IMR-90 (cell line): ENCODE data around the gene PCSK2. TPM values are rescaled to one million over a fixed set of nuclear protein-coding genes. Genes with fewer than 3 reads are reported as not detected.

Experiments
- ATAC-seq: fragments of 200-7000 bp; cut with Tn5 transposase; 2 replicates; pipeline ENCODE4 v1.9.1; 2020; ENCODE audit warnings: low read depth, mild to moderate bottlenecking, moderate library complexity
- BruUV-seq: library from RNA; stranded (reverse); fragments of 400-500 nt; replicated peaks from 2 replicates; lab custom pipeline; 2021; lab: Mats Ljungman, UMichigan
- CTCF ChIA-PET: fragments of 300-600 bp; formaldehyde crosslinking; extraction: SDS; loops from one replicate; lab custom pipeline; 2021; ENCODE audit warnings: antibody characterized with exemption; lab: Yijun Ruan, JAX
- POLR2A ChIA-PET: fragments of 300-600 bp; sonication (Branson Sonifier 250); formaldehyde crosslinking; loops from one replicate; lab custom pipeline; 2022; ENCODE audit warnings: antibody characterized with exemption; ENCODE audit not compliant: unreplicated experiment; lab: Charles Lee
- DNase-seq: peaks from one replicate; pipeline ENCODE4 v3.0.0; 2013
- H2AFZ ChIP-seq: replicated peaks from 2 replicates; pipeline ENCODE3; 2013; ENCODE audit warnings: low read length, mild to moderate bottlenecking; ENCODE audit not compliant: poor library complexity
- H2AK5ac ChIP-seq: 2 replicates; pipeline ENCODE4 v1.6.1; 2013; ENCODE audit warnings: low read depth, low read length, inconsistent platforms
- H2AK9ac ChIP-seq: replicated peaks from 2 replicates; pipeline ENCODE3; 2013; ENCODE audit warnings: mild to moderate bottlenecking, low read depth, low read length, moderate library complexity; ENCODE audit not compliant: poor library complexity
- H2BK120ac ChIP-seq: 2 replicates; pipeline ENCODE4 v1.6.1; 2013; ENCODE audit warnings: low read depth, low read length, inconsistent platforms
- H2BK15ac ChIP-seq: 3 replicates; pipeline ENCODE4 v1.6.1; 2013; ENCODE audit warnings: low read depth, low read length, inconsistent platforms
- H2BK20ac ChIP-seq: 2 replicates; pipeline ENCODE4 v1.6.1; 2013; ENCODE audit warnings: low read depth, mild to moderate bottlenecking, inconsistent platforms, low read length, moderate library complexity
- H2BK5ac ChIP-seq: 2 replicates; pipeline ENCODE4 v1.6.1; 2013; ENCODE audit warnings: mild to moderate bottlenecking, low read depth, low read length, inconsistent platforms; ENCODE audit not compliant: poor library complexity, severe bottlenecking
- H3K14ac ChIP-seq: replicated peaks from 2 replicates; pipeline ENCODE4 v1.6.1; 2013; ENCODE audit warnings: low read depth, low read length, inconsistent platforms
- H3K18ac ChIP-seq: 2 replicates; pipeline ENCODE4 v1.6.1; 2013; ENCODE audit warnings: low read depth, low read length, control low read depth
- H3K23ac ChIP-seq: 2 replicates; pipeline ENCODE4 v1.6.1; 2013; ENCODE audit warnings: low read depth, low read length, inconsistent platforms
- H3K27ac ChIP-seq: 2 replicates; pipeline ENCODE4 v1.5.1; 2013; ENCODE audit warnings: mild to moderate bottlenecking, control low read depth, low read length; ENCODE audit not compliant: insufficient read depth
- H3K27me3 ChIP-seq: 2 replicates; pipeline ENCODE4 v1.6.1; 2013; ENCODE audit warnings: low read length; ENCODE audit not compliant: control insufficient read depth, insufficient read depth
- H3K36me3 ChIP-seq: 2 replicates; pipeline ENCODE4 v1.6.1; 2013; ENCODE audit warnings: low read length, mixed read lengths; ENCODE audit not compliant: control insufficient read depth, insufficient read depth
- H3K4ac ChIP-seq: 2 replicates; pipeline ENCODE4 v1.6.1; 2013; ENCODE audit warnings: low read depth, low read length, inconsistent platforms
- H3K4me1 ChIP-seq: 2 replicates; pipeline ENCODE4 v1.6.1; 2013; ENCODE audit warnings: low read length, mixed read lengths; ENCODE audit not compliant: control insufficient read depth, insufficient read depth
- H3K4me2 ChIP-seq: 2 replicates; pipeline ENCODE4 v1.6.1; 2013; ENCODE audit warnings: low read depth, mild to moderate bottlenecking, control low read depth, low read length, moderate library complexity
- H3K4me3 ChIP-seq: 2 replicates; pipeline ENCODE4 v1.5.1; 2013; ENCODE audit warnings: low read depth, mild to moderate bottlenecking, control low read depth, low read length, moderate library complexity; ENCODE audit not compliant: insufficient read depth
- H3K56ac ChIP-seq: 2 replicates; pipeline ENCODE4 v1.6.1; 2013; ENCODE audit warnings: low read length, inconsistent platforms; ENCODE audit not compliant: insufficient read depth; ENCODE audit errors: extremely low read depth
- H3K79me1 ChIP-seq, 2 experiments: 2 replicates each; pipeline ENCODE4 v1.6.1; 2013; ENCODE audit warnings: low read length in 2 of 2, inconsistent platforms in 1 of 2, low read depth in 1 of 2
- H3K9ac ChIP-seq: 2 replicates; pipeline ENCODE4 v1.6.1; 2013; ENCODE audit warnings: low read depth, low read length, control low read depth
- H3K9me1 ChIP-seq: 2 replicates; pipeline ENCODE4 v1.6.1; 2013; ENCODE audit warnings: low read length, inconsistent platforms; ENCODE audit not compliant: insufficient read depth
- H3K9me3 ChIP-seq: 2 replicates; pipeline ENCODE4 v1.6.1; 2013; ENCODE audit warnings: low read length; ENCODE audit not compliant: control insufficient read depth, insufficient read depth
- H4K20me1 ChIP-seq: 2 replicates; pipeline ENCODE4 v1.6.1; 2013; ENCODE audit warnings: low read length, inconsistent platforms; ENCODE audit not compliant: insufficient read depth
- H4K5ac ChIP-seq: 2 replicates; pipeline ENCODE4 v1.6.1; 2013; ENCODE audit warnings: mild to moderate bottlenecking, low read depth, low read length, control low read depth
- H4K8ac ChIP-seq, 2 experiments: 2 replicates each; pipeline ENCODE4 v1.6.1; 2013; ENCODE audit warnings: low read depth in 2 of 2, low read length in 2 of 2, control low read depth in 1 of 2, inconsistent platforms in 1 of 2
- H4K91ac ChIP-seq: 2 replicates; pipeline ENCODE4 v1.6.1; 2013; ENCODE audit warnings: low read depth, low read length, inconsistent platforms; ENCODE audit not compliant: insufficient read depth
- BHLHE40 ChIP-seq: fragments of 150-350 bp; IDR thresholded peaks from 2 replicates; pipeline ENCODE4 v1.6.1; 2016; ENCODE audit warnings: mild to moderate bottlenecking, low read depth, low read length
- CEBPB ChIP-seq: IDR thresholded peaks from 2 replicates; pipeline ENCODE4 v1.6.1; 2012; ENCODE audit warnings: low read depth, low read length, improper control_type of control experiment
- CHD1 ChIP-seq: IDR thresholded peaks from 2 replicates; pipeline ENCODE4 v1.6.1; 2012; ENCODE audit warnings: low read depth, low read length, improper control_type of control experiment
- MAFK ChIP-seq: IDR thresholded peaks from 2 replicates; pipeline ENCODE4 v1.6.1; 2012; ENCODE audit warnings: low read depth, low read length, improper control_type of control experiment
- MAZ ChIP-seq: IDR thresholded peaks from 2 replicates; pipeline ENCODE4 v1.6.1; 2012; ENCODE audit warnings: low read depth, mild to moderate bottlenecking, low read length, improper control_type of control experiment, moderate library complexity, borderline replicate concordance
- MXI1 ChIP-seq: IDR thresholded peaks from 2 replicates; pipeline ENCODE4 v1.6.1; 2012; ENCODE audit warnings: low read depth, mild to moderate bottlenecking, low read length, moderate library complexity, borderline replicate concordance
- NFE2L2 ChIP-seq: fragments of 150-350 bp; IDR thresholded peaks from 2 replicates; pipeline ENCODE4 v1.6.1; 2016; ENCODE audit warnings: low read depth, mild to moderate bottlenecking, low read length
- POLR2A ChIP-seq: IDR thresholded peaks from 2 replicates; pipeline ENCODE4 v1.6.1; 2012; ENCODE audit warnings: mild to moderate bottlenecking, low read depth, low read length
- RCOR1 ChIP-seq: IDR thresholded peaks from 2 replicates; pipeline ENCODE4 v1.6.1; 2012; ENCODE audit warnings: mild to moderate bottlenecking, low read length, improper control_type of control experiment; ENCODE audit not compliant: insufficient replicate concordance
- RFX5 ChIP-seq: IDR thresholded peaks from 2 replicates; pipeline ENCODE4 v1.8.0; 2012; ENCODE audit warnings: low read depth, mild to moderate bottlenecking, low read length, moderate library complexity
- SMC3 ChIP-seq: fragments of 150-350 bp; IDR thresholded peaks from 2 replicates; pipeline ENCODE4 v1.6.1; 2016; ENCODE audit warnings: low read depth, mild to moderate bottlenecking, antibody characterized with exemption, low read length, moderate library complexity
- dilution Hi-C: fragments of 300-500 bp; cut with HindIII; formaldehyde crosslinking; loops from one replicate; pipeline ENCODE4 v1.14.3; 2018; ENCODE audit warnings: low sequenced_read_pairs; ENCODE audit not compliant: unreplicated experiment
- in situ Hi-C: fragments of 300-500 bp; cut with MboI; formaldehyde crosslinking; loops from 3 replicates; pipeline ENCODE4 v1.14.3; 2019; ENCODE audit warnings: low sequenced_read_pairs, inconsistent platforms, mixed read lengths
- intact Hi-C: fragments of 100-400 bp; cut with micrococcal nuclease; formaldehyde crosslinking; loops from 2 replicates; pipeline ENCODE4 v1.10.0; 2022
- polyA plus RNA-seq, 3 experiments: library from polyadenylated mRNA; depleted of rRNA; stranded (reverse); fragments of >200 nt; gene quantifications; 2 replicates each; pipeline ENCODE4 v1.2.3, GENCODE V29; 2012; ENCODE audit warnings: low replicate concordance in 1 of 3
- total RNA-seq: library from RNA; depleted of rRNA; stranded (reverse); fragments of >200 nt; gene quantifications from 2 replicates; pipeline ENCODE4 v1.2.3, GENCODE V29; 2012
- TF ChIP-seq, protein P1 (sequence below): fragments of 150-350 bp; IDR thresholded peaks from 2 replicates; pipeline ENCODE4 v1.6.1; 2017; ENCODE audit warnings: mild to moderate bottlenecking, antibody characterized with exemption, low read length, low read depth
- TF ChIP-seq, protein P2 (sequence below): fragments of 150-350 bp; IDR thresholded peaks from 2 replicates; pipeline ENCODE4 v1.6.1; 2016; ENCODE audit warnings: low read depth, mild to moderate bottlenecking, low read length, moderate library complexity, borderline replicate concordance
- TF ChIP-seq, protein P3 (sequence below): conservative IDR thresholded peaks from 2 replicates; pipeline ENCODE4 v1.5.1; 2012; ENCODE audit warnings: mild to moderate bottlenecking, low read depth, low read length, improper control_type of control experiment

Gene PCSK2
- total and polyA plus RNA-seq, 2 of the 4 experiments (the other 2 are of a cell fraction): not detected

DNA sequence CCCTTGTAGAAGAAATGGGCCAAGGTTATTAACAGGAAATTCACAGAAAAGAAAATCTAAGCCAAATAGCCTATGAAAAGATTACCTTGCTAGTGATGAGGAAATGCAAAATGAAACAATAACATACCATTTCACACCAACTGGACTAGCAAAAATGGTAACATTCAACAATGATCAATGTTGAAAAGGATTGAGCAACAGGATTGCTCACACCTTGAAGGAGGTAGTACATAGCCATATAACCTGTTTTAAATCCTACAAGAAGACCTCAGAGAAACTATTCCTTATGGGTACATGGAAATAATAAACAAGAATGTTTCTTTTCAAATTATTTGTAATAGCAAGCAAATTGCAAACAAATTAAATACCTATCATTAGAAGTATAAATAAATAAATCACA, 196.9 kb downstream of the PCSK2 start:
- Histone ChIP-seq H2BK120ac (no peak overlapping the region), H3K4me2 (no peak overlapping the region), H3K23ac (no peak overlapping the region), H3K4me3 (no peak overlapping the region), H3K9ac (no peak overlapping the region), H2BK15ac (no peak overlapping the region), H3K4me1 (no peaks in the 10 kb centered on the region), H2BK5ac (no peak overlapping the region), H3K36me3 (no peaks in the 10 kb centered on the region), H3K79me1 (no peaks in the 10 kb centered on the region), H4K20me1 (no peaks in the 10 kb centered on the region), H2AFZ (no peak overlapping the region), H4K8ac (no peak overlapping the region), H4K5ac (no peak overlapping the region), H3K56ac (no peak overlapping the region), H3K4ac (no peak overlapping the region), H2AK9ac (no peak overlapping the region), H3K9me1 (no peaks in the 10 kb centered on the region), H3K27ac (no peak overlapping the region), H3K18ac (no peak overlapping the region), H4K91ac (no peak overlapping the region), H3K9me3 (no peaks in the 10 kb centered on the region), H3K27me3 (no peaks in the 10 kb centered on the region; the same call in 1 of the 2 replicates), H2BK20ac (no peak overlapping the region), H2AK5ac (no peak overlapping the region), H3K14ac (no peak overlapping the region)
- CTCF ChIA-PET: no interaction called here
- BruUV-seq: no TSS peak
- DNase-seq: no peak
- in situ Hi-C loops (no loop called here), dilution Hi-C loops (no loop called here), intact Hi-C loops (loop anchor here (10.0 kb wide), 1 partner anchor 139 kb away; no protein-coding TSS in a partner anchor)
- ATAC-seq: no peak
- POLR2A ChIA-PET: no interaction called here
- TF ChIP-seq CEBPB (no peak), NFE2L2 (no peak), CHD1 (no peak), MAZ (no peak), RFX5 (no peak), BHLHE40 (no peak), RCOR1 (no peak), MAFK (no peak), MXI1 (no peak), SMC3 (no peak), POLR2A (no peak)
- TF ChIP-seq, protein P1, sequence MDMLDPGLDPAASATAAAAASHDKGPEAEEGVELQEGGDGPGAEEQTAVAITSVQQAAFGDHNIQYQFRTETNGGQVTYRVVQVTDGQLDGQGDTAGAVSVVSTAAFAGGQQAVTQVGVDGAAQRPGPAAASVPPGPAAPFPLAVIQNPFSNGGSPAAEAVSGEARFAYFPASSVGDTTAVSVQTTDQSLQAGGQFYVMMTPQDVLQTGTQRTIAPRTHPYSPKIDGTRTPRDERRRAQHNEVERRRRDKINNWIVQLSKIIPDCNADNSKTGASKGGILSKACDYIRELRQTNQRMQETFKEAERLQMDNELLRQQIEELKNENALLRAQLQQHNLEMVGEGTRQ: no peak
- TF ChIP-seq, protein P2, sequence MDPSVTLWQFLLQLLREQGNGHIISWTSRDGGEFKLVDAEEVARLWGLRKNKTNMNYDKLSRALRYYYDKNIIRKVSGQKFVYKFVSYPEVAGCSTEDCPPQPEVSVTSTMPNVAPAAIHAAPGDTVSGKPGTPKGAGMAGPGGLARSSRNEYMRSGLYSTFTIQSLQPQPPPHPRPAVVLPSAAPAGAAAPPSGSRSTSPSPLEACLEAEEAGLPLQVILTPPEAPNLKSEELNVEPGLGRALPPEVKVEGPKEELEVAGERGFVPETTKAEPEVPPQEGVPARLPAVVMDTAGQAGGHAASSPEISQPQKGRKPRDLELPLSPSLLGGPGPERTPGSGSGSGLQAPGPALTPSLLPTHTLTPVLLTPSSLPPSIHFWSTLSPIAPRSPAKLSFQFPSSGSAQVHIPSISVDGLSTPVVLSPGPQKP: no peak
- TF ChIP-seq, protein P3, sequence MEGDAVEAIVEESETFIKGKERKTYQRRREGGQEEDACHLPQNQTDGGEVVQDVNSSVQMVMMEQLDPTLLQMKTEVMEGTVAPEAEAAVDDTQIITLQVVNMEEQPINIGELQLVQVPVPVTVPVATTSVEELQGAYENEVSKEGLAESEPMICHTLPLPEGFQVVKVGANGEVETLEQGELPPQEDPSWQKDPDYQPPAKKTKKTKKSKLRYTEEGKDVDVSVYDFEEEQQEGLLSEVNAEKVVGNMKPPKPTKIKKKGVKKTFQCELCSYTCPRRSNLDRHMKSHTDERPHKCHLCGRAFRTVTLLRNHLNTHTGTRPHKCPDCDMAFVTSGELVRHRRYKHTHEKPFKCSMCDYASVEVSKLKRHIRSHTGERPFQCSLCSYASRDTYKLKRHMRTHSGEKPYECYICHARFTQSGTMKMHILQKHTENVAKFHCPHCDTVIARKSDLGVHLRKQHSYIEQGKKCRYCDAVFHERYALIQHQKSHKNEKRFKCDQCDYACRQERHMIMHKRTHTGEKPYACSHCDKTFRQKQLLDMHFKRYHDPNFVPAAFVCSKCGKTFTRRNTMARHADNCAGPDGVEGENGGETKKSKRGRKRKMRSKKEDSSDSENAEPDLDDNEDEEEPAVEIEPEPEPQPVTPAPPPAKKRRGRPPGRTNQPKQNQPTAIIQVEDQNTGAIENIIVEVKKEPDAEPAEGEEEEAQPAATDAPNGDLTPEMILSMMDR: no peak
